ENCODE data around the gene PSMA1. TPM values are rescaled to one million over a fixed set of nuclear protein-coding genes. Genes with fewer than 3 reads are reported as not detected.
"Not testable (repeated sequence)": the region's sequence is repeated elsewhere in the genome, so short reads cannot be mapped to it uniquely, and the experiment has no call there.

The PSMA1 gene
- total RNA-seq, 3 donors from 2014 or later (not counting 1 experiment from before 2014, with no cell fraction given): 143 to 176 (median 155) TPM

DNA sequence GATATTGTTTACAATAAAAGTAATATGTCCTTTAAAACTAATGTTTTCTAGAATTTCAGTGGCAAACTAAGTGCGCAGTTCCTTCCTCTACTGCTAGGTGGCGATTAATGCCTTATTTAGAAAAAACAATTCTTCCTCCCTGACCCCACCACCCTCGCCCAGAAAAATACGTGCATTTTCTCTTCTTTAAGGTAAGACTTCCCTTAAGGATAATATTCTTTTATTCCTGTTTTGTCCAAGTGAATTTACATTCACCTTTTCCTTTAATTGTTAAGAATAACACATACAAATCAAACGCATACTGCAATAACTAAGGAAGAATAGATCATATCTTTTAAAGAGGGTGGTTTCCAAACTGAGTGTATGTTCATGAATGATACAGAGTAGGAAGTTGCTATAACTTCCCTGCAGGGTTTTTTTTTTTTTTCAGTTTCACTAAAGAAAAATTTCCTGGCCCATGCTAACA lies 17.0 kb upstream of the PSMA1 start:
- Mint-ChIP-seq H3K27ac (peak overlapping the region in 1 of 2 donors; percentile 76), H3K27me3 (ENCODE audit: low read depth in 2 of 2) (no peaks in the 10 kb centered on the region), H3K36me3 (no peaks in the 10 kb centered on the region), H3K4me3 (no peak overlapping the region), H3K9me3 (no peaks in the 10 kb centered on the region), H3K4me1 (no peaks in the 10 kb centered on the region)
- Histone ChIP-seq H3K9me3 (ENCODE audit: control insufficient read depth, insufficient read depth, low read length) (no peaks in the 10 kb centered on the region), H3K4me1 (ENCODE audit: control insufficient read depth, insufficient read depth, low read length) (no peaks in the 10 kb centered on the region), H3K36me3 (ENCODE audit: control insufficient read depth, insufficient read depth, low read length) (no peaks in the 10 kb centered on the region), H3K27me3 (ENCODE audit: control insufficient read depth, insufficient read depth, low read length) (no peaks in the 10 kb centered on the region), H3K27ac (ENCODE audit: low read length) (no peak overlapping the region), H3K4me3 (ENCODE audit: low read length) (no peak overlapping the region)
- ATAC-seq (peak; percentile 84 to 91 (median 86)), DNase-seq (peak in 1 of 2 donors; percentile 76)
- TF ChIP-seq, protein P1, sequence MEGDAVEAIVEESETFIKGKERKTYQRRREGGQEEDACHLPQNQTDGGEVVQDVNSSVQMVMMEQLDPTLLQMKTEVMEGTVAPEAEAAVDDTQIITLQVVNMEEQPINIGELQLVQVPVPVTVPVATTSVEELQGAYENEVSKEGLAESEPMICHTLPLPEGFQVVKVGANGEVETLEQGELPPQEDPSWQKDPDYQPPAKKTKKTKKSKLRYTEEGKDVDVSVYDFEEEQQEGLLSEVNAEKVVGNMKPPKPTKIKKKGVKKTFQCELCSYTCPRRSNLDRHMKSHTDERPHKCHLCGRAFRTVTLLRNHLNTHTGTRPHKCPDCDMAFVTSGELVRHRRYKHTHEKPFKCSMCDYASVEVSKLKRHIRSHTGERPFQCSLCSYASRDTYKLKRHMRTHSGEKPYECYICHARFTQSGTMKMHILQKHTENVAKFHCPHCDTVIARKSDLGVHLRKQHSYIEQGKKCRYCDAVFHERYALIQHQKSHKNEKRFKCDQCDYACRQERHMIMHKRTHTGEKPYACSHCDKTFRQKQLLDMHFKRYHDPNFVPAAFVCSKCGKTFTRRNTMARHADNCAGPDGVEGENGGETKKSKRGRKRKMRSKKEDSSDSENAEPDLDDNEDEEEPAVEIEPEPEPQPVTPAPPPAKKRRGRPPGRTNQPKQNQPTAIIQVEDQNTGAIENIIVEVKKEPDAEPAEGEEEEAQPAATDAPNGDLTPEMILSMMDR (IDR thresholded peaks at IDR 0.05): peak; percentile 91
- 2% methylated on average over 4 of the region's 5 CpGs for WGBS (ENCODE audit: insufficient coverage)
- intact Hi-C loops (cut with micrococcal nuclease): loop anchor here (1.0 to 5.0 kb wide), 7 partner anchors 40 to 535 kb away; partner anchors contain the start of genes CALCB and CYP2R1

DNA sequence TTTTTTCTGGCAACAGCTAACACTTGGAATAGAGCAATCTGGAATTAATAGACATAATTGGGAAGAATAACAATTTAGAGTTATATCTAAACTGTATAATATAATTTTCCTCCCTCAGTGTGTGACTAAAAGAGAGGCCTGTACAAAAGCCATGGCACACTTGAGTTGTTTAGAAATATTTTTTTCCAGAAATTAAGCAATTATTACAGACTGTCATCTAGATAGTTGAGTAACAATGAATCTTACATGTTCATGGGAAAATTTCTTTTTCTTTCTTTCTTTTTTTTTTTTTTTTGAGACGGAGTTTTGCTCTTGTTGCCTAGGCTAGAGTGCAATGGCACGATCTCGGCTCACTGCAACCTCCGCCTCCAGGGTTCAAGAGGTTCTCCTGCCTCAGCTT lies 15.0 kb upstream of the PSMA1 start:
- H3K4me1 Mint-ChIP-seq; H3K36me3 ChIP-seq (ENCODE audit: control insufficient read depth, insufficient read depth, low read length); H3K9me3 ChIP-seq (ENCODE audit: control insufficient read depth, insufficient read depth, low read length); H3K4me3 ChIP-seq (ENCODE audit: low read length); DNase-seq; H3K27ac ChIP-seq (ENCODE audit: low read length); H3K36me3 Mint-ChIP-seq; ATAC-seq; H3K9me3 Mint-ChIP-seq; H3K27me3 ChIP-seq (ENCODE audit: control insufficient read depth, insufficient read depth, low read length); H3K4me1 ChIP-seq (ENCODE audit: control insufficient read depth, insufficient read depth, low read length); H3K27me3 Mint-ChIP-seq (ENCODE audit: low read depth in 2 of 2); H3K27ac Mint-ChIP-seq; H3K4me3 Mint-ChIP-seq: not testable (repeated sequence)
- WGBS (ENCODE audit: insufficient coverage): 90% methylated on average over 4 of the region's 4 CpGs
- intact Hi-C loops (cut with micrococcal nuclease): loop anchor here (5.0 kb wide), 4 partner anchors 42 to 537 kb away; partner anchors contain the start of genes CALCB and CYP2R1

DNA sequence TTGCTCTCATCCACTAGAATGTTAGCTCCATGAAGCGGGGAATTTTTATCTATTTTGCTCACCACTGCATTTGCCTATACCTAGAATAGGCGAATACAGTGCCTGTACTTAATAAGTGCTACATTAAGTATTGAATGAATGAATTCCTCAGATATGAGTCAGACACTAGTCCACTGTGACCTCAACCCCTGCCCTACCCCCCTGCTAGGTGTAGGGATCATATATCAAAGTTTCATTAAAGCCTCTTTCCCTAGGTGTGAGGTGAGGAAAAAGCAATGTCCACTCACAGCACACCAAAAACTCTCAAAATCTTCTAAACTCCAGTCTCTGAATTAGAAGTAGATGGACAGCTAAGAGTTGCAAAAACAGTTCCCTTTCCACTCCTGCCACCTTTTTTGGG lies 9.8 kb upstream of the PSMA1 start:
- Histone ChIP-seq H3K9me3 (ENCODE audit: control insufficient read depth, insufficient read depth, low read length) (no peaks in the 10 kb centered on the region), H3K27me3 (ENCODE audit: control insufficient read depth, insufficient read depth, low read length) (no peaks in the 10 kb centered on the region), H3K4me3 (ENCODE audit: low read length) (no peak overlapping the region), H3K4me1 (ENCODE audit: control insufficient read depth, insufficient read depth, low read length) (no peaks in the 10 kb centered on the region), H3K27ac (ENCODE audit: low read length) (no peak overlapping the region), H3K36me3 (ENCODE audit: control insufficient read depth, insufficient read depth, low read length) (no peaks in the 10 kb centered on the region)
- WGBS (ENCODE audit: insufficient coverage): 91% methylated on average over 1 of the region's 2 CpGs
- H3K27ac Mint-ChIP-seq: no peak overlapping the region
- no peaks in the 10 kb centered on the region for H3K4me1 Mint-ChIP-seq
- no peaks in the 10 kb centered on the region for H3K27me3 Mint-ChIP-seq (ENCODE audit: low read depth in 2 of 2)
- no peaks in the 10 kb centered on the region for H3K9me3 Mint-ChIP-seq
- H3K36me3 Mint-ChIP-seq: no peaks in the 10 kb centered on the region
- DNase-seq (no peak), ATAC-seq (no peak)
- intact Hi-C loops (cut with micrococcal nuclease): no loop called here
- H3K4me3 Mint-ChIP-seq: no peak overlapping the region
- TF ChIP-seq, protein P1 (IDR thresholded peaks at IDR 0.05): no peak

- no peaks in the 10 kb centered on the region for H3K27me3 ChIP-seq (ENCODE audit: control insufficient read depth, insufficient read depth, low read length)
- intact Hi-C loops (cut with micrococcal nuclease): no loop called here
- DNase-seq: no peak
- no peaks in the 10 kb centered on the region for H3K9me3 Mint-ChIP-seq
- H3K4me1 Mint-ChIP-seq: no peaks in the 10 kb centered on the region
- no peak overlapping the region for H3K4me3 ChIP-seq (ENCODE audit: low read length)
- no peak overlapping the region for H3K27ac Mint-ChIP-seq
- TF ChIP-seq, protein P1 (IDR thresholded peaks at IDR 0.05): no peak
- H3K9me3 ChIP-seq (ENCODE audit: control insufficient read depth, insufficient read depth, low read length): no peaks in the 10 kb centered on the region
- no peaks in the 10 kb centered on the region for H3K4me1 ChIP-seq (ENCODE audit: control insufficient read depth, insufficient read depth, low read length)
- ATAC-seq: no peak
- H3K4me3 Mint-ChIP-seq: no peak overlapping the region
- H3K27ac ChIP-seq (ENCODE audit: low read length): no peak overlapping the region
- H3K27me3 Mint-ChIP-seq (ENCODE audit: low read depth in 2 of 2): no peaks in the 10 kb centered on the region
- H3K36me3 ChIP-seq (ENCODE audit: control insufficient read depth, insufficient read depth, low read length): no peaks in the 10 kb centered on the region
- no peaks in the 10 kb centered on the region for H3K36me3 Mint-ChIP-seq
- 59% methylated on average over 3 of the region's 3 CpGs for WGBS (ENCODE audit: insufficient coverage)
These were observed 9.1 kb upstream of the PSMA1 start for GRCh38 chr11:14529321-14529720.
